IMR-90 (cell line): ENCODE data around the gene PACS1.

Source experiments
- CTCF ChIP-seq: conservative IDR thresholded peaks from 2 replicates; pipeline ENCODE4 v1.5.1; 2012; ENCODE audit warnings: mild to moderate bottlenecking, low read depth, low read length, improper control_type of control experiment
- ELK1 ChIP-seq: fragments of 150-350 bp; IDR thresholded peaks from 2 replicates; pipeline ENCODE4 v1.6.1; 2016; ENCODE audit warnings: low read depth, mild to moderate bottlenecking, low read length, moderate library complexity, borderline replicate concordance
- FOS ChIP-seq: fragments of 150-350 bp; IDR thresholded peaks from 2 replicates; pipeline ENCODE4 v1.6.1; 2016; ENCODE audit warnings: low read depth, low read length
- MAFK ChIP-seq: IDR thresholded peaks from 2 replicates; pipeline ENCODE4 v1.6.1; 2012; ENCODE audit warnings: low read depth, low read length, improper control_type of control experiment

- TF ChIP-seq CTCF (no peak), MAFK (no peak), ELK1 (no peak), FOS (no peak)
These were observed 137.7 kb downstream of the PACS1 start for GRCh38 chr11:66207816-66208215.
